Inflammatory macrophage treated with lipopolysaccharide for 1 hour (primary cell): Measurements from ENCODE around the gene MAL.
"Not testable (repeated sequence)": the region's sequence is repeated elsewhere in the genome, so short reads cannot be mapped to it uniquely, and the experiment has no call there.

Experiments
- DNase-seq, 2 donors: peaks; one replicate each; pipeline ENCODE4 v3.0.0-alpha.2; 2020 to 2022

The MAL gene

DNA sequence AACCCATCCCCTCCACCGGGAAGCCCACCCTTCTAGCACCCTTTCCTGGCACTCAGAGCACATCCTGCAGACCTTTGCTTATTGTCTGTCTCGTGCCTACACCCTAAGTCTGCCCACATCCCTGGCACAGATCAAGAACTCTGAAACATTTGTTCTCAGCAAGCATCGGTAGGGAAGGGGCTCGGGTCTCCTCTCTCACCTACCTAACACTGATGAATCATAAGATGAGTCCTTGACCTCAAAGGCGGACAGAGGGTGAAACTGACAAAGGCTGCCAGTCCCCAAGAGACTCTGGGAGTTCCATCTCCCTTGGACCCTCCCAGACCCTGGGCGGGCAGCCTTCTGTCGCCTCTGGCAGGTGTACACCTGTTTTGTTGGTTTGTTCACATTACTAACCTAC is 9.3 kb downstream of the MAL start:
- DNase-seq = no peak

- no peak for DNase-seq
These were observed 11.3 kb downstream of the MAL start for GRCh38 chr2:95036596-95037383.

GRCh38 chr2:95037384-95037839 is 11.9 kb downstream of the MAL start:
- DNase-seq = no peak

DNA sequence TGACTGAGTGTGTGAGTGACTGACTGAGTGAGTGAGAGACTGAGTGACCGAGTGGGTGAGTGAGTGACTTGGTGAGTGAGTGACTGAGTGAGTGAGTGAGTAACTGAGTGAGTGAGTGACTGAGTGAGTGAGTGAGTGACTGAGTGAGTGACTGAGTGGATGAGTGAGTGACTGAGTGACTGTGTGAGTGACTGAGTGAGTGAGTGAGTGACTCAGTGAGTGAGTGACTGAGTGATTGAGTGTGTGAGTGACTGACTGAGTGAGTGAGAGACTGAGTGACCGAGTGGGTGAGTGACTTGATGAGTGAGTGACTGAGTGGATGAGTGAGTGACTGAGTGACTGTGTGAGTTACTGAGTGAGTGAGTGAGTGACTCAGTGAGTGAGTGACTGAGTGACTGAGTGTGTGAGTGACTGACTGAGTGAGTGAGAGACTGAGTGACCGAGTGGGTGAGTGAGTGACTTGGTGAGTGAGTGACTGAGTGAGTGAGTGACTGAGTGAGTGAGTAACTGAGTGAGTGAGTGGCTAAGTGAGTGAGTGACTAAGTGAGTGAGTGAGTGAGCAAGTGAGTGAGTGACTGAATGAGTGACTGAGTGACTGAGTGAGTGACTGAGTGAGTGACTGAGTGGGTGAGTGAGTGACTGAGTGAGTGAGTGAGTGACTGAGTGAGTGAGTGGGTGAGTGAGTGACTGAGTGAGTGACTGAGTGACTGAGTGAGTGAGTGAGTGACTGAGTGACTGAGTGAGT is 12.5 kb downstream of the MAL start:
- not testable (repeated sequence) for DNase-seq

- DNase-seq = no peak
These were observed 13.3 kb downstream of the MAL start for GRCh38 chr2:95038635-95039298.

- DNase-seq = no peak
These were observed 13.9 kb downstream of the MAL start for GRCh38 chr2:95039363-95039762.

DNA sequence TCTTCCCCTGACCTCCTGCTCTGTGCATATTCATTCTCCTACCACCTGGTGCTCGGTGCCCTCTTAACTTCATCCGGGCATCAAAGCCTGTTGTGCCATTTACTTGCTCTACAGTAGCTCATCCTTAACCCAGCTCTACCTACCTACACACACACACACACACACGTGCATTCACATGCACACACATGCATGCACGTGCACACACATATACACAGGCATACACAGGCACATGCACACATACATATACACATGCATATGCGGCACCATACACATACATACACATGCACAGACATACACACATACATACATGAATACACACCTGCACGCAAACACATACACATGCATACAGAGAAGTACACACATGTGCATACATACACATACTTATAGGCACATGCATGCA is 14.5 kb downstream of the MAL start:
- DNase-seq = no peak

DNA sequence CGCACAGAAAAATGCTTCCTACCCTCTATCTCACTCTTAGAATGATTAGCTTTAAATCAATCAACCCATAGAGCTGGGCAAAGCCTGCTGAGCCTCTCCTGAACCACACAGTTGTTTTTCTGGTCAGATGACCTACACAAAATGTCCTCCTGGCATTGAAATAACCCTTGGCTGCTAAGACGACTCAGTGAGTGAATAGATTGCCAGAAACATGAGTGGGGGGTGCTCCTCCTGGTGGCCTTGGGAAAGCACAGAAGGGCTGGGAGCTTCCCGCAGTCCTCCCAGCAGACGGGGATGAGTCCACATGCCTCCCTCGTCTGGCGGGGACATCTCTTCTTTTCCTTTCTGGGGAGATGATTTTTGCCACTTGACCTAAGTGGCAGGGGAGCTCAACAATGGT is 14.9 kb downstream of the MAL start:
- DNase-seq = no peak

GRCh38 chr2:95041060-95041823 is 15.7 kb downstream of the MAL start:
- DNase-seq = no peak

DNA sequence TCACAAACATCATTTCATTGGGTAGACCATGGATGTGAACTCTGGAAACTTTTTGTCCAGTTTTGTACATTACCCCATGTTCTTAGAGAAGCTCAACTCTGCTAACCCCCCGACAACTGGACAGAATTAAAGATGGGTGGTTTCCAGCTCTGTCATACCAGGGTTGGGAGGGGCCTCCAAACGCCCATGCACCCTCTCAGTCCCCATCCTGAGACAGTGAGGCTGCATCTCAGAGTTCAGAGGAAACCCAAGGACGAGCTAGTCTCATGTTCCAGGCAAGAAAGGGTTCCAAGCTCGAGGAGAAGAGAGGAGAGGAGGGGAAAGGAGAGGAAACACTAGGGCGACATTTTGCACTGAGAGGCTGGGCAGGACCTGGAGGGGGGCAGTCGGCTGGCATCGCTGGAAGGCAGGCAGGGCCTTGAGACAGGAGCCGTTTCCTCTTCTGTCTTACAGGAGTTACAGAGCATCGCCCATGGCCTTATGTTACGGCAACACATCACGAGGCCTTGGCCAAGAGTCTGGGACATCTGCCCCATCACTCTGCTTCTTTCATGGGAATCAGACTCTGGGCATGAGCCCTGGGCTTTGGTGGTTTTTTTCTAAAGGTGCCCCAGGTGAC is 16.4 kb downstream of the MAL start:
- no peak for DNase-seq

GRCh38 chr2:95042472-95043271 is 17.2 kb downstream of the MAL start:
- DNase-seq = no peak

DNA sequence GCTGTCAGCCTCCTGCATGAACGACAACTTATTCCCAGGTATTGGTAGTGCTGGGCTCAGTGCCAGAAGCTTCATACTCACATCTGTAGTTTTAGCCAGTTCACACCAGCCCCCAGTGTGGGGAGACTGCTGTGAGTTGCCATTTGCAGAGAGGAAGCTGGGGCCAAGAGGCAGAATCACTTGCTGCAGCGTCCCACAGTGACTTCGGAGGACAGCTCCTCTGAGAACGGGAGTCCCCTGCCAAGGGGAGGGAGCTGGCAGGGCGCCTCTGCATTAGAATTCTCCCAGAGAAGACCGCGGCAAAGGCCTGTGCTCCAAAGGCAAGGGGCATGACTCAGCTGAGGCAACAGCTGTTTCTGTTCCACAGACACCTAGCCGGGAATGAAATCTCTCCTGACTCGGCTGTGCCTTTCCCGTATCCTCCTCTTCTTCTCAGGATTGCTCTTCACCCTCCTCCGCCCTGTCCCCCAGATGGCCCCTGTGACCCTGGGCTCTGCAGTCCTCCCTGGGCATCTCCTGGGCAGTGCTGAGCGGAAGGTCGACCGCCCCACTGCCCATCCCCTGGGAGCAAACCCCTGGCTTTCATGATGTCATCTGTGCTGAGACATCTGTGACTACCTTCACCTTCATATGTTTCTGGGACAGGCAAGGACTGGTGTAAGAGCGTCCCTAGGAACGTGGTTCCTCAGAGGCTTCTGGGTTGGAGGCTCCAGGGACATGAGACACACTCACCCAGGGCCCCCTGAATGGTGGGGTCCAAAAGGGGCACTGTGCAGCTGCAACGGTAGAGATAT is 18.0 kb downstream of the MAL start:
- DNase-seq = no peak

GRCh38 chr2:95044601-95045000 is 19.1 kb downstream of the MAL start:
- no peak for DNase-seq

- DNase-seq = no peak
These were observed 21.0 kb downstream of the MAL start for GRCh38 chr2:95046371-95047112.

GRCh38 chr2:95047629-95048510 is 22.4 kb downstream of the MAL start:
- DNase-seq = no peak

- DNase-seq = no peak
These were observed 23.5 kb downstream of the MAL start for GRCh38 chr2:95048825-95049682.

DNA sequence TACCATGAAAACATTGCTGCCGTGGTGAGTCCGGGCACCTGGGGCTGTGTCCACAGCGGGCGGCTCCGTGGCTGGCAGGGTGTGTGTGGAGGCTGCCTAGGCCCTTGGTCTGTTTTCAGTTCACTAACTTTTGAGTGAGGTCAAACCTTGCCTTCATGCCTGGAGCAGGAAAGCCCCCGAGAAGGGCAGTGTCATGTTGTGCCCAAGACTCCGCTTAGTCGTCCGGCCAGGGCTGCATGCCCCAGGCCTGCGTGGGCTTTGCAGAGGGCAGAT is 24.1 kb downstream of the MAL start:
- no peak for DNase-seq

DNA sequence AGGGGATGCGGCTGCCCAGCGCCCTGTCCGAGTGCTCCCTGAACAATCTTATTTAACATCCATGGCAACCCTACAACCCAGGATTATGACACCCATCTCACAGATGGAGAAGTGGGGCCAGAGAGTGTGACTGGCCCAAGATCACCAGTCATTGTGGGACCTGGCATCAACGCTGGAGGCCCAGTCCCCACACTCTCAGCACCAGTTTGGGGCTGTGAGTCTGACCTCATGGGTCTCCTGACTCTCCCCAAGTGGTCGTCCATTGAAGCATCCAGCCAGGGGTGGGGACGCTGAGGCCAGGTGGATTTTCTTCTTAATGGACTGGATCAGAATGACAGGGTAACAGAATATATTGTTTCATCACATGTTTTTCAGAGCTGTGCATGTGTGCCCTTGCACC is 24.5 kb downstream of the MAL start:
- no peak for DNase-seq
